UCSD-AML1 (cell line): ENCODE data around the gene ARIH2.

Experiments used
- DNase-seq: peaks from one replicate; lab custom pipeline; 2025; ENCODE audit not compliant: unreplicated experiment; lab: John Stamatoyannopoulos, UW

Gene ARIH2

DNA sequence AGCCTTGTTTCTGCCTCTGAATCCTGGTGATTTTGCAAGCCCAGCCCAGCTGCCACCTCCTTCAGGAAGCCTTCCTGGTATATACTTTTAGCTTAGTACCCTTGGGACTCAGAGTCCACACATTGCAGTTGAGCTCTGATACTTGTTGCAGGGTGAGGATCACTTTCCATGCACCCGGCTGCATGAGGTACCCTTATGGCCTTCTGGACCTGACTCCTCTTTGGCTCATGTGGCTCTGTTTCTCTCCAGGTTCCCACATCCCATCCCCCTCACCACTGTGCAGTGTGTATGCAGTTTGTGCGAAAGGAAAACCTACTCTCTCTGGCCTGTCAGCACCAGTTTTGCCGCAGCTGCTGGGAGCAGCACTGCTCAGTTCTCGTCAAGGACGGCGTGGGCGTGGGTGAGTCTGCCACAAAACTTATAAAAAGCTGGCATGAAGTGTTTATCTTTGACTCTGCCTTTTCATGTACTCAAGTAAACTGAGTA lies 48.3 kb downstream of the ARIH2 start:
- no peak for DNase-seq

DNA sequence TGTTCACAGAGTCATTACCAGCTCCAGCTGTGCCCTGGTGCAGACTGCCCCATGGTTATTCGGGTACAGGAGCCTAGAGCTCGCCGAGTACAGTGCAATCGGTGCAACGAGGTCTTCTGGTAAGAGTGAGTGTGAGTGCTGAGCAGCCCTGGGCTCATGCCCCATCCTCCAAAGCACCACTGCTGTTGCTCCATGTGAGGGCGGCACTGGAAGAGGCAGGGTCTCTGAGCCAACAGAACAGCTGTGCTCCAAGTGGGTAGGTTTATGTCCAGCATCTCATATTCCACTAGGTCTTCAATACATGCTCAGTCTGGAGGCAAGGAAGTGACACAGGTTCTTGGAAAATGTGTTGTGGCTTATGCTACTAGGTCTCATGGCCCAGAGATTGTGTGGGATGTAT lies 51.9 kb downstream of the ARIH2 start:
- no peak for DNase-seq

DNA sequence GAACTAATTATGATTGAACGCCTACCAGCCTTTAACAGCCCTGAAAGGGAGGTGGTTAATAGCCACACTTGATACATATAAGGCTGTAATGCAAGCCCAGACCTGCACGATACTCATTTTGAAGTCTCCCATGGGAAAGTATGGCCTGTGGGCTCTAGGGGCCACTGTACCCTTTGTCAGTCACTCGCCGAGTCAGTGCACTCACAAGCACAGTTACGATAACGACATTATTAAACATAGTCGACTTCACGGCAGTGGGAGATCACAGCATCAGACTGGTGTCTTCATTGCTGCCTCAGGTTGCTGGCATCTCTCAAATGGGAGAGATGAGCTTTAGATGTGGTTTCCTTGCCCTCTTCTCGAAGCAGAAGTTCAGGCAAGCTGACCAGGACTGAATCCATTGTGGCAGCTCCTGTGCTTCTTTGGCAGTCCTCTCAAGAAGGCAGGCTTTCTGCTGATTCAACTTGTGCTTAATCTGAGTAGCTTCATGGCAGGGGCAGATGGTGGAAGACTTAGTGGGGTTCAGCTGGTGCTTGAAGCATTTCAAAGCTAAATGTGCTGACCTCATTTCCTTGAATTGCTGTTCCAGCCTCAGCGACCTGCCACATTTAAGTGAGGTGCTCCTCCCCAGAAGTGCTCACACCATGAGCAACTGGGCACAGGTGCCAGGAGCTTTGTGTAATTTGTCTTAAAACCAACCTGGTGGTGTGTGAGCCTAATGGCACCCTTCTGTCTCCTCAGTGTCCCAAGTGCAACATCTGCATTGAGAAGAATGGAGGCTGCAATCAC lies 55.6 kb downstream of the ARIH2 start:
- no peak for DNase-seq

- DNase-seq: no peak
Measured at GRCh38 chr3:48979451-48979850, 60.8 kb downstream of the ARIH2 start.

DNA sequence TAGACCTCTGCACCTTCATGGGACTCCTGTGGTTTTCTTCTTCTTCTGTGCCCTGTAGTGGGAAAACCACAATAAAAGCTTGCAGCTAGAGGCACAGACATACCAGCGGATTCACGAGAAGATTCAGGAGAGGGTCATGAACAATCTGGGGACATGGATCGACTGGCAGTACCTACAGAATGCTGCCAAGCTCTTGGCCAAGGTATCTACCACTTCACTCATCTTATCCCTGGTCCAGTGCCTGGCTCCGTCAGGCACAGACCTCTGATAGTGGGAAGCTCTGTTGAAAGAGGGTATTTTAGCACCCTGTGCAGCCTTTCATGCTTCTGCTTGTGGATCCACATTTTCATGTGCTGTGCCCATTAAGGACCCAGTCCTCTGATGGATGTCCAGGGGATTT lies 61.7 kb downstream of the ARIH2 start:
- DNase-seq: no peak

GRCh38 chr3:48982016-48982415 lies 63.4 kb downstream of the ARIH2 start:
- no peak for DNase-seq

DNA sequence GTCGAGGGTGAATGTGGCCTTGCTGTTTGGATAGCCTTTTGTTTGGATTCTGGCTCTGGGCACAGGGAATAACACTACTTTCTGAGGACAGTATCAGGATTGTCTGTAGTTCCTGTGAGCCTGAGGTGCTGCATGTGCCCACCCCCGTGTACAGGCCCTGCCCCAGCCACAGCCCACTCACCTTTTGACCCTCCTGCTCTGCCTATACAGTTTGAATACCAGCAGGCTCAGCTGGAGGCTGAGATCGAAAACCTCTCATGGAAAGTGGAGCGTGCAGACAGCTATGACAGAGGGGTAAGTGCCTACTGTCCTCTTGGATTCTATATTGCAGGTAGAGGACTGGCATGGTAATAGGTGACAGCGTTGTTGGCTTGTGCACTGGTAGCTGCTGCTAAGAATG lies 64.0 kb downstream of the ARIH2 start:
- DNase-seq: no peak

GRCh38 chr3:48983096-48983495 lies 64.5 kb downstream of the ARIH2 start:
- no peak for DNase-seq

- no peak for DNase-seq
Measured at GRCh38 chr3:48984663-48985062, 66.0 kb downstream of the ARIH2 start.

GRCh38 chr3:48985831-48986376 lies 67.3 kb downstream of the ARIH2 start:
- no peak for DNase-seq

GRCh38 chr3:48989126-48989795 lies 70.6 kb downstream of the ARIH2 start:
- no peak for DNase-seq

- DNase-seq: peak; percentile 83
Measured at GRCh38 chr3:48989796-48990635, 71.4 kb downstream of the ARIH2 start, which contains the start of gene P4HTM. Gene P4HTM, plus strand, starts transcription at chr3:48990241. Its CDS starts 16 bp downstream, at chr3:48990257.

DNA sequence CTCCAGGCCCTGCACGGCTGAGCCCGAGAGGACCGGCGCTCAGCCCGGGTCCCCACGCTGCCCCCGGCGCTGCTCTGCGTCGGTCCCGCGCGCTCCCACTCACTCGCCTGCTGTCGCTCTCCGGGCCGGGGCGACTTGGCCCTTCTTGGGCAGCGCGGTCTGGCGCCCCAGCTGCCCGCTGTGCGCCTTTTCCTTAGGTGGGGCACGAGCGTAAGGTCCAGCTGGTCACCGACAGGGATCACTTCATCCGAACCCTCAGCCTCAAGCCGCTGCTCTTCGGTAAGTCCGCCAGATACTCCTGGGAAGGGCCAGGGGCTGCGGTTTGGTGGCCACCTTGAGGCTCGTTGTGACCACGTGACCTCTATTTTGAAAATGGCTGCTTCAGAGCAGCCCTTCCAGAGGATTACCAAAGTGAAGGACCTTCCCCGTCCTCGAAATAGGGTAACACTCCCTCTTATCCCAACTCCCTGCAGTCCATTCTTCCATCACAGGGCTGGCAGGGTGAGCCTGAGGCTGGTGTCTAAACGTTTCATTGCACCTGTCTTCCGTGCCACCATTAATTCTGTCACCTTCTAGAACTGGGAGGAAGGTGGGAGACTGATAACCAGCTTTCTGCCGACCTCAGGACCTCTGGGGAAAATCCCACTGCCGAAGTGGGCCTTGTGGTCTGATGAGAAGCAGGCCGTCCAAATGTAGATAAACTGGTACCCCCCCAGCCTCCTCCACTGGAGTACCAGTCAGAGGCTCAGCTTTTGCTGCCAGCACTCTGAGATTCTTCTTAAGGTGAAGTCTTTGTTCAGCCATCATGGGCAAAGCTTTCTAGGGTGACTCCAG lies 72.2 kb downstream of the ARIH2 start:
- DNase-seq: no peak

- DNase-seq: no peak
Measured at GRCh38 chr3:48991851-48992545, 73.4 kb downstream of the ARIH2 start.

DNA sequence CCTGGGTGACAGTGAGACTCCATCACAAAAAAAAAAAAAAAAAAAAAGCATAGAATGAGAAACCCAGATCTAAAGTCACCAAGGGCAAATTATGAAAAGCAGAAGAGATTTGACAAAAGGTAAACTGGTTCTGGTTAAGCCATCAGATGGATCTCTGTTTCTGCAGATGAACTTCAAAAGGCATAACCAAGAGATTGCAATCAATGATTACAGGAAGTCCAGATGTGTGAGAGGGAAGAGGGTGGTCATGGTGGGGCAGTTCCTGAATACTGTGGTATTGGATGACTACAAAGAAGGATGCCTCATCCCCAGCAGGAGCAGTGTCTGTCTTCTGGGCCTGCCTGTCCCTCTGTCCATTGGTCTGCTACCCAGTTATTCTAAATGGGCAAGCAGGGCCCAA lies 75.2 kb downstream of the ARIH2 start:
- DNase-seq: no peak

DNA sequence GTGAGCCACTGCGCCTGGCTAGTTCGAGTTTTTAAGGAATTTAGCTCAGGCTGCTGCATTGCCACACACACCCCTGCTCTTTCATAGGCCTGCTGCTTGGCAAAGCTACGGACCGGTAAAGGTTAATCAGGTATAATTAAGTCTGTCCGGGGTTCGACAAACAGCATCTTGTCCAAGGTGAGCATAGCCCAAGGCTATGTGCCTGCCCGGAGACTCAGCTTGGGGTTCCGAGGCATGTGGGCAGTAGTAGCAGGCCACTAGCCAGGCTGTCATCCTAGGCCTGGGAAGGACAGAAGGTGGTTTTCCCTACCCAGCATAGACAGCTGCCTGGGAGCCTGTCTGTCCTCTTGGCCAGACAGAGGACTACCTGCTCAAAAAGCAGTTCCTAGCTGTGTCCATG lies 78.0 kb downstream of the ARIH2 start:
- no peak for DNase-seq

DNA sequence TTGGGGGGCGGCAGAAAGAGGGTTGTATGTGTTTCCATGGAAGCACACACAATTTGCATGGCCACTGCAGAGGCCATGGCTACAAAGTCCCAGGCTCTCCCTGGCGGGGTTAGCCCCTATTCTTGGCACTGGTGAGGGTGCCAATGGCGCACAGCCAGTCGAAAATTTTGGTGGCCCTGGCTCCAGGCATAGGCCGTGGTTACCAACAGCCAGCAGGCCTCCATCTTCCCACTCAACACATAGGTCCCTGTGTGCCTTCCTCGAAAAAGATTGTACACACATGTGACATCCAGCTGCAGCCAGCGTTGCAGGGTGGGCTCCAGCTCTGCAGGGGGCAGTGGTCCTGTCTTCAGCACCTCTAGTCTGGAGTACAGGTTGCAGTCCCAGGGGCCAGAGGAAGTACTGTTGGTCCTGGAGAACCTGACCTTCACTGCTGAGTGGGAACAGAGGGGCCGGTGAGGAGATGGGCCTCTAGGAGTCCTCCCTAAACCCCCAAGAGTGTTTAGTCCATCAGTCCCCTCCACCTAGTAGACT lies 78.5 kb downstream of the ARIH2 start:
- DNase-seq: no peak

- no peak for DNase-seq
Measured at GRCh38 chr3:48997714-48998637, 79.3 kb downstream of the ARIH2 start.
